ENCODE data around the gene EPHB6. TPM values are rescaled to one million over a fixed set of nuclear protein-coding genes. Genes with fewer than 3 reads are reported as not detected.
A peak's percentile ranks its signal among the peaks of the same experiment; 100 is the strongest.

Gene EPHB6
- total RNA-seq, 2 donors from 2014 or later: 37.1 to 84.0 TPM

DNA sequence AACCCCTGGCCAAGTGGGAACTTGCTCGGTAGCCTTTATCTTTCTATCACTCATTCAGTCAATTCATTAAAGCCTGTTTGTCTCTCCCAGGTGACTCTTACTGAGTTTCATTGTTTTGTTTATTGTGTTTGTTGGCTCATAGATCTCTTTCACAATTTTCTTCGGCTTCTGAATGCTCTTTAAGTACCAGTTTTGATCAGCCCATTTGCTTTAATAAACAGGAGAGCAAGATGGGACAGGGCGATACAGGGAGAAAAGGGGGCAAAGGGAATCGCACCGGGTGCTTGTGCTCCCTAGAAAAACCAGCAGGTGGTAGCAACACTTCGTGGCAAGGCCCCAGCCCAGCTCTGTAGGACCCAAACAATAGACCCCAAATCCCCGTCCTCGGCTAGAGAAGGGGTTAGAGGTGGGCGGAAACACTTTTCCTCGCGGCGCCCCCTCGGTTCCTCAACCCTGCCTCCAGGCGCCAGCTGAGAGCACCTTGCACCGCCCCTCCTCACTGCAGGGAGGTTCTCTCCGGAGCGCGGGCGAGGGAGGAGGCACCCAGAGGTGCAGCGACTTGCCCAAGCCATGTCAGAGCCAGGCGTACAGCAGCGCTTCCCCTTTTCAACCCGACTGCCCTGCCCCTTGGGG, 1.0 kb upstream of the EPHB6 start:
- peak; percentile 60 to 73 (median 64) for DNase-seq
- intact Hi-C loops (cut with DNase I): no loop called here
- Histone ChIP-seq H3K27ac (peak overlapping the region in 3 of 4 donors; percentile 65 to 85 (median 79)), H3K4me3 (peak overlapping the region; percentile 39 to 57), H3K9me3 (no peaks in the 10 kb centered on the region), H3K36me3 (replicated peaks in 1 of 2; ENCODE audit: insufficient read depth in 1 of 2, low read depth in 2 of 2) (no peaks in the 10 kb centered on the region), H3K27me3 (no peaks in the 10 kb centered on the region), H3K4me1 (peaks cover 31% of the 10 kb centered on the region)
- TF ChIP-seq, protein P1, sequence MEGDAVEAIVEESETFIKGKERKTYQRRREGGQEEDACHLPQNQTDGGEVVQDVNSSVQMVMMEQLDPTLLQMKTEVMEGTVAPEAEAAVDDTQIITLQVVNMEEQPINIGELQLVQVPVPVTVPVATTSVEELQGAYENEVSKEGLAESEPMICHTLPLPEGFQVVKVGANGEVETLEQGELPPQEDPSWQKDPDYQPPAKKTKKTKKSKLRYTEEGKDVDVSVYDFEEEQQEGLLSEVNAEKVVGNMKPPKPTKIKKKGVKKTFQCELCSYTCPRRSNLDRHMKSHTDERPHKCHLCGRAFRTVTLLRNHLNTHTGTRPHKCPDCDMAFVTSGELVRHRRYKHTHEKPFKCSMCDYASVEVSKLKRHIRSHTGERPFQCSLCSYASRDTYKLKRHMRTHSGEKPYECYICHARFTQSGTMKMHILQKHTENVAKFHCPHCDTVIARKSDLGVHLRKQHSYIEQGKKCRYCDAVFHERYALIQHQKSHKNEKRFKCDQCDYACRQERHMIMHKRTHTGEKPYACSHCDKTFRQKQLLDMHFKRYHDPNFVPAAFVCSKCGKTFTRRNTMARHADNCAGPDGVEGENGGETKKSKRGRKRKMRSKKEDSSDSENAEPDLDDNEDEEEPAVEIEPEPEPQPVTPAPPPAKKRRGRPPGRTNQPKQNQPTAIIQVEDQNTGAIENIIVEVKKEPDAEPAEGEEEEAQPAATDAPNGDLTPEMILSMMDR (IDR thresholded peaks at IDR 0.05): peak; percentile 52 to 91 (median 74)
- no peak for TF ChIP-seq POLR2A (IDR thresholded peaks at IDR 0.05)
- WGBS, 2 donors: 1 to 2% methylated on average over 16 to 23 of the region's 23 CpGs
- ATAC-seq: peak; percentile 54

DNA sequence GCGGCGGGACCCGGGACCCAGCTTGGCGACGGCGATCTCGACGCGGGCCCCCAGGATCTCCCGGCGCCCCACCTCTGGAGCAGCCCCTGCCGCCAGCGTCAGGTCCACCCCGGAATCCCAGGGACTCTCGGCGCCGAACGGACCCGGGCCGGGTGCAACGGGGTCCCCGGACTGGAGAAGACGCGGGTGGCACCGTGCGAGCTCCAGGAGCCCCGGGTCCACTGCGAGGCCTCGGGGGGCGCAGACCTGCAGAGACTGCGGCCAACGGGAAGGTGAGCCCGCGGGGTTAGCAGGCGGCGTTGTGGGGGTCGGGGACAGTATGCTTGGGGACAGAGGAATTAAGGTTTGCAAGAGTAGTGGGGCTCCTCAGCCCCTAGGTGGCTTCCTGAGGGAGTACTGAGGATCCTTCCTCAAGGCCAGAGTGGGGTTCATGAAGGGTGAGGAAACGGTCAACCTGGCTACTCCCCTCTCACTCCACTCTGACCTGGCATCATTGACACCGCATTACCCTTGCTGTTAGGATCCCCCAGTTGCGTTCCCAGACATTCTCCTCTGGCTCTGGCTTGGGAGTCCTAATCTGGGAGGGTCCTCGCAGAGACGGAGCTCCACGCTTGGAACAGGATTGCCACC, 353 bp downstream of the EPHB6 start:
- Histone ChIP-seq H3K4me3 (peak overlapping the region; percentile 39 to 54), H3K27me3 (no peaks in the 10 kb centered on the region), H3K9me3 (no peaks in the 10 kb centered on the region), H3K4me1 (peaks cover 37% of the 10 kb centered on the region), H3K36me3 (replicated peaks in 1 of 2; ENCODE audit: insufficient read depth in 1 of 2, low read depth in 2 of 2) (no peaks in the 10 kb centered on the region), H3K27ac (peak overlapping the region; percentile 41 to 85 (median 72))
- DNase-seq (no peak), ATAC-seq (peak; percentile 1)
- TF ChIP-seq, protein P1 (IDR thresholded peaks at IDR 0.05): peak in 2 of 7 experiments; percentile 9 to 19
- TF ChIP-seq POLR2A (IDR thresholded peaks at IDR 0.05): no peak
- intact Hi-C loops (cut with DNase I): no loop called here
- 5 to 14% methylated on average over 17 to 43 of the region's 43 CpGs for WGBS, 2 donors

- H3K4me1 ChIP-seq: peaks cover 37% of the 10 kb centered on the region
- ATAC-seq: peak; percentile 69
- WGBS, 2 donors: 42 to 49% methylated on average over 9 to 12 of the region's 12 CpGs
- peak; percentile 80 to 89 (median 82) for DNase-seq
- peak in 2 of 3 donors; percentile 50 to 59 for TF ChIP-seq POLR2A (IDR thresholded peaks at IDR 0.05)
- TF ChIP-seq, protein P1 (IDR thresholded peaks at IDR 0.05): peak in 2 of 7 experiments; percentile 12 to 13
- H3K27me3 ChIP-seq: no peaks in the 10 kb centered on the region
- no peaks in the 10 kb centered on the region for H3K36me3 ChIP-seq (replicated peaks in 1 of 2; ENCODE audit: insufficient read depth in 1 of 2, low read depth in 2 of 2)
- intact Hi-C loops (cut with DNase I): no loop called here
- H3K4me3 ChIP-seq: no peak overlapping the region
- peak overlapping the region; percentile 41 to 85 (median 72) for H3K27ac ChIP-seq
- H3K9me3 ChIP-seq: no peaks in the 10 kb centered on the region
Observed at GRCh38 chr7:142855756-142856564, 1.1 kb downstream of the EPHB6 start.

DNA sequence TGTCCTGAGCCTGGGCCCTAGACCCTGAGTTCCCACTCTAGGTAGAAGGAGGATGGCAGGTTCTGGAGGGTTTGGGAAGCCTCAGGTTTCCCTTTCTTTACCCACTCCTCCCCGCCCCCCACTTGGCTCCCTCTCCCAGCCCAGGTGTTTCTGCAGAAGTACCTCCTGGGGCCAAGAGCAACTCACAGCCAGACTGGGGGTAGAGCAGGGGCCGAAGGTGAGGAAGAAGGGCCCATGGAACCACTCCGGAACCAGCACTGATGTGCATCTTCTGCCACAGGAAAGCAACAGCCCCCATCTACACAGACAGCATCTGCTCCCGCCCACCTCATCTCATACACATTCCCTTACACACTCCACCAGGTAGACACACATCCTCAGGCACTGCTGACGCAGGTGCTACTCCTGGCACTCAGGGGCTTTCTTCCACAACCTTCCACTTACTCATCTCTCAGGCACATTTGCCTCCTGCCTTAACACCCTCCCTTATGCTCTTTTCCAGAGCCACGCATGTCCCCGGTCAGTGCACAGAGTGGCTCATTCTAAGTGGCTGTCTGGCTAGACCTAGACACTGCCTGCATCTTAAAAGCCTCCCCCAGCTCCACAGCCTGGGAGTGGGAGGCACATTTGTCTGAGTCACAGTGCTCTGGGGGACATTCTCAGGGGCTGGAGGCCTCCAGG, 1.8 kb downstream of the EPHB6 start:
- intact Hi-C loops (cut with DNase I): no loop called here
- H3K9me3 ChIP-seq: no peaks in the 10 kb centered on the region
- H3K4me3 ChIP-seq: no peak overlapping the region
- no peak for TF ChIP-seq POLR2A (IDR thresholded peaks at IDR 0.05)
- TF ChIP-seq, protein P1 (IDR thresholded peaks at IDR 0.05): no peak
- peak overlapping the region in 3 of 4 donors; percentile 65 to 85 (median 79) for H3K27ac ChIP-seq
- peaks cover 0 to 2% of the 10 kb centered on the region in 2 donors for H3K36me3 ChIP-seq (replicated peaks in 1 of 2; ENCODE audit: insufficient read depth in 1 of 2, low read depth in 2 of 2)
- DNase-seq: peak in 2 of 4 donors; percentile 26 to 51
- 60 to 69% methylated on average over 6 to 7 of the region's 7 CpGs for WGBS, 2 donors
- peaks cover 37% of the 10 kb centered on the region for H3K4me1 ChIP-seq
- no peak for ATAC-seq
- no peaks in the 10 kb centered on the region for H3K27me3 ChIP-seq
